Mucosa of descending colon (tissue), 3 donors: Measurements from ENCODE around the gene CREBRF. TPM values are rescaled to one million over a fixed set of nuclear protein-coding genes. Genes with fewer than 3 reads are reported as not detected.

ENCODE experiments used
- ATAC-seq: fragments of 200-7000 bp; cut with Tn5 transposase; one replicate; pipeline ENCODE4 v1.9.1; 2020; ENCODE audit warnings: mild to moderate bottlenecking, moderate library complexity
- DNase-seq, 3 donors: peaks; one replicate each; pipeline ENCODE4 v3.0.0-alpha.2; 2020
- H3K36me3 ChIP-seq: fragments of 200-600 bp; one replicate; pipeline ENCODE4 v1.8.0; 2021; ENCODE audit warnings: low read depth, mild to moderate bottlenecking
- H3K4me1 ChIP-seq: fragments of 200-600 bp; one replicate; pipeline ENCODE4 v1.8.0; 2021; ENCODE audit warnings: low read depth, mild to moderate bottlenecking
- H3K4me3 ChIP-seq: fragments of 200-600 bp; one replicate; pipeline ENCODE4 v1.8.0; 2021; ENCODE audit warnings: mild to moderate bottlenecking
- H3K9me3 ChIP-seq: fragments of 200-600 bp; one replicate; pipeline ENCODE4 v1.8.0; 2021; ENCODE audit warnings: mild to moderate bottlenecking
- intact Hi-C, 2 donors: fragments of 100-400 bp; cut with DNase I in 1 of 2; cut with micrococcal nuclease in 1 of 2; formaldehyde crosslinking; loops; one replicate each; pipeline versions ENCODE4 v1.11.0 to v1.11.1; 2022; cut with DNase I, micrococcal nuclease
- long read RNA-seq, 2 donors: library from polyadenylated mRNA; unstranded; transcript quantifications; one replicate each; pipeline ENCODE4 v2.0.0, GENCODE V29; 2019 to 2021
- total RNA-seq, 3 donors: library from RNA; stranded (reverse); fragmentation: NEBNext Ultra II Directional in 2 of 3; extraction: Animal tissue kit (Norgen Biotek cat#: 25700) in 2 of 3; gene quantifications; one replicate each; pipeline versions ENCODE4 v1.2.1 to v1.2.4, GENCODE V29; 2021 to 2023
- TF ChIP-seq, protein P1 (sequence below): fragments of 200-600 bp; IDR thresholded peaks from one replicate; pipeline ENCODE4 v1.8.0; 2022; ENCODE audit warnings: antibody characterized with exemption, mild to moderate bottlenecking
- donor health status: DM: no; HTN: no; CAD: no; lungs with moderate emphysema.
- donor health status: DM: no; HTN: no; CAD: no.
- donor health status: DM: no; HTN: yes; CAD: no.

The CREBRF gene, protein sequence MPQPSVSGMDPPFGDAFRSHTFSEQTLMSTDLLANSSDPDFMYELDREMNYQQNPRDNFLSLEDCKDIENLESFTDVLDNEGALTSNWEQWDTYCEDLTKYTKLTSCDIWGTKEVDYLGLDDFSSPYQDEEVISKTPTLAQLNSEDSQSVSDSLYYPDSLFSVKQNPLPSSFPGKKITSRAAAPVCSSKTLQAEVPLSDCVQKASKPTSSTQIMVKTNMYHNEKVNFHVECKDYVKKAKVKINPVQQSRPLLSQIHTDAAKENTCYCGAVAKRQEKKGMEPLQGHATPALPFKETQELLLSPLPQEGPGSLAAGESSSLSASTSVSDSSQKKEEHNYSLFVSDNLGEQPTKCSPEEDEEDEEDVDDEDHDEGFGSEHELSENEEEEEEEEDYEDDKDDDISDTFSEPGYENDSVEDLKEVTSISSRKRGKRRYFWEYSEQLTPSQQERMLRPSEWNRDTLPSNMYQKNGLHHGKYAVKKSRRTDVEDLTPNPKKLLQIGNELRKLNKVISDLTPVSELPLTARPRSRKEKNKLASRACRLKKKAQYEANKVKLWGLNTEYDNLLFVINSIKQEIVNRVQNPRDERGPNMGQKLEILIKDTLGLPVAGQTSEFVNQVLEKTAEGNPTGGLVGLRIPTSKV
- 10 to 100 TPM; 16.2 to 59.3 (median 27.0) TPM for total RNA-seq
- long read RNA-seq, donor 1, full-length matches to known transcripts: 15 of 33 reads
- long read RNA-seq, donor 1, partial matches to known transcripts: 8 of 33 reads
- long read RNA-seq, donor 1, other reads (novel, unspliced or antisense): 10 of 33 reads
- long read RNA-seq, donor 2: 0 reads

DNA sequence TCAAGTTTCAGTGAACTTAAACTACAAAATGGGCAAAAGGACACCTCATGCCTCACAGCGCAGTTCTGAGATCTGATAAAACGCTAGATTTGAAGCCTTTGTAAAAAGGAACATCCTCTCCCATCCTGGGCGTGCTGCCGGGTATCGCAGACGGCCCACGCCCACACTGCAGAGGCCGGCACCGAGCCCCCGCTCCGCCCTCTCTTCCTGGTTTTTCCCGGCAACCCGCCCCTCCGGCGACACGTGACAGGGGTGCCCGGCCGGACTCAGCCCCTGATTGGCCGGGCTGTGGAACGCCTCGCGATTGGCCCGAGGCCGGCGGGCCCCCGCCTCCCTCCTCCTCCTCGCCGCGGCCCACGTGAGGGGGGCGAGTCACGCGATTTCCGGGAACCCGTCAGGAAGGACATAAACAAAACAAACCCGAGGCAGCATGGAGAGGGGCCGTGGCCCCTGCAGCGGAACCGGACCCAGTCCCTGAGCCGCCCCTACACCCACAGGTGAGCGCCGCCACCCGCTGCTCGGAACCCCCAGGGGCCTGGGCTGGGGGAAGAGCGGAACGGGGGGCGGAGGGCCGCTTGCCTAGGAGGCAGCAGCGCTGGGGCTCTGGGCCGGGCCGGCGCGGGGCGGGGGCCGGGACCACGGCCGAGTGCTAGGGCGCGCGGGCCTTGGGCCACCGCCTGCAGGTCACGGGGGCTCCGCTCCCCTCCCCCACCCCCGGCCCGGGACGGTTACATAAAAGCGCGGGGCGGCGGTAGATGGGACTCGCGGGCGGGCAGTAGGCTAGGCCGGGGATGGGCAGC, at the start of gene CREBRF:
CREBRF (plus strand) TSS at position 370 of the 800 bp plus-strand sequence. CDS start 24,424 bp downstream, outside the sequence.
- no peaks in the 10 kb centered on the region for H3K36me3 ChIP-seq
- no peaks in the 10 kb centered on the region for H3K9me3 ChIP-seq
- H3K4me3 ChIP-seq: peak within 1 kb of the TSS; percentile 100
- ATAC-seq (peak; percentile 88), DNase-seq (peak; percentile 97 to 99 (median 99))
- intact Hi-C loops: loop anchor here in 1 of 2 donors (2.0 kb wide), 1 partner anchor 73 kb away; the partner anchor contains the start of gene ATP6V0E1
- TF ChIP-seq, protein P1, sequence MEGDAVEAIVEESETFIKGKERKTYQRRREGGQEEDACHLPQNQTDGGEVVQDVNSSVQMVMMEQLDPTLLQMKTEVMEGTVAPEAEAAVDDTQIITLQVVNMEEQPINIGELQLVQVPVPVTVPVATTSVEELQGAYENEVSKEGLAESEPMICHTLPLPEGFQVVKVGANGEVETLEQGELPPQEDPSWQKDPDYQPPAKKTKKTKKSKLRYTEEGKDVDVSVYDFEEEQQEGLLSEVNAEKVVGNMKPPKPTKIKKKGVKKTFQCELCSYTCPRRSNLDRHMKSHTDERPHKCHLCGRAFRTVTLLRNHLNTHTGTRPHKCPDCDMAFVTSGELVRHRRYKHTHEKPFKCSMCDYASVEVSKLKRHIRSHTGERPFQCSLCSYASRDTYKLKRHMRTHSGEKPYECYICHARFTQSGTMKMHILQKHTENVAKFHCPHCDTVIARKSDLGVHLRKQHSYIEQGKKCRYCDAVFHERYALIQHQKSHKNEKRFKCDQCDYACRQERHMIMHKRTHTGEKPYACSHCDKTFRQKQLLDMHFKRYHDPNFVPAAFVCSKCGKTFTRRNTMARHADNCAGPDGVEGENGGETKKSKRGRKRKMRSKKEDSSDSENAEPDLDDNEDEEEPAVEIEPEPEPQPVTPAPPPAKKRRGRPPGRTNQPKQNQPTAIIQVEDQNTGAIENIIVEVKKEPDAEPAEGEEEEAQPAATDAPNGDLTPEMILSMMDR: no peak
- peaks cover 14% of the 10 kb centered on the region for H3K4me1 ChIP-seq

DNA sequence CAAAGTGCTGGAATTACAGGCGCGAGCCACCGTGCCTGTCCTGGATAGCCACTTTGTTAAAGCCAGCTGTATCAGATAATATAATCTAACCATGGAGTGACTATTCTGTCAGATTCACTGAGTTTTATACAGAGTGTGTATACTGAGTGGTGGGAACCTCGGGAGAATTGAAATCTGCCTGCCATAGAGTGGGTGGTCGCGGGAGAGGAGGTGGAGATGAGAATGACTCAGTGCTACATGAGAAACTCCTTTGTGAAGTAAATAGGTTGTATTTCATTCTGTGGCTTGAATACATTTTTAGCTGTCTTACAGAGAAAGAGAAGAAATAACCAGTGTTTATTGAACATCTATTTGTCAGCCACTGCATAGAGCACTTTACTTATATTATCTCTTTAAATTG, 46.1 kb upstream of the CREBRF start:
- TF ChIP-seq, protein P1: no peak
- Histone ChIP-seq H3K4me3 (no peak overlapping the region), H3K36me3 (no peaks in the 10 kb centered on the region), H3K9me3 (no peaks in the 10 kb centered on the region), H3K4me1 (peaks cover 37% of the 10 kb centered on the region)
- no peak for DNase-seq
- intact Hi-C loops: no loop called here
- ATAC-seq: no peak

DNA sequence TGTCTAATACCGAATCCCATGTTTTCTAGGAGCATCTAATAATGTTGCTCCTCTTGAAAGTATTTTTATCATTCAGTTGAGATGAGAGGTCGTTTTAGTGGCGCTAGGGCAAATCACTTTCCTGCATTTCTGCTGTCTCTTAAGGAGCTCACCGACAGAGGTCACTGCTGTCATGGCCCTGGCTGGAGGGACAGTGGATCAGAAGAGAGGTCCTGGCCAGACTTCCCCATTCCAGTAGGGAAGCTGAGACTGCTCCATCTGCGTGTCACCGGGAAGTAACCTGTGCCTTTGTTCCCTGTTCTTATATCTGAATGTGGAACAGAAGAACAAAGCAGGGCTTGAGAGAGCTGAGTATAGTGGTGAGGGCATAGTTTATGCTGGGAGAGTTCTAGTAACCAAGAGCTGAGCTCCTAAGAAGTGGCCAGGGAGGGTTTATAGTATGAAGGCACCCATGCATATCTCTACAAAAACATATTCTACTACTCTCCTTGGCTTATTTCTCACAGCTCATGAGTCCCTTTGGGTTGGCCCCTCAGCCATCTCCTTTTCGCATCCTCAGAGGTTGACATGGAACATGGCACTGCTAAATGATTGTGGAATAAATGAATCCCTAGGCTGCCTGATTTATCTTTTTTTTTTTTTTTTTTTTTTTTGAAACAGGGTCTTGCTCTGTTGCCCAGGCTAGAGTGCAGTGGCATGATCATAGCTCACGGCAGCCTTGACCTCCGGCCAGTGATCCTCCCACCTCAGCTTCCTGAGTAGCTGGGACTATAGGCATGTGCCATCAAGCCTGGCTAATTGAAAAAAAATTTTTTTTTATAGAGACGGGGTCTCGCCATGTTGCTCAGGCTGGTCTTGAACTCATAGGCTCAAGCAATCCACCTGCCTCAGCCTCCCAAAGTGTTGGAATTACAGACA, 45.3 kb upstream of the CREBRF start:
- no peak overlapping the region for H3K4me3 ChIP-seq
- H3K4me1 ChIP-seq: peaks cover 37% of the 10 kb centered on the region
- intact Hi-C loops: no loop called here
- H3K36me3 ChIP-seq: no peaks in the 10 kb centered on the region
- peak; percentile 69 for ATAC-seq
- TF ChIP-seq, protein P1: no peak
- DNase-seq: peak in 2 of 3 donors; percentile 52 to 60
- H3K9me3 ChIP-seq: no peaks in the 10 kb centered on the region

DNA sequence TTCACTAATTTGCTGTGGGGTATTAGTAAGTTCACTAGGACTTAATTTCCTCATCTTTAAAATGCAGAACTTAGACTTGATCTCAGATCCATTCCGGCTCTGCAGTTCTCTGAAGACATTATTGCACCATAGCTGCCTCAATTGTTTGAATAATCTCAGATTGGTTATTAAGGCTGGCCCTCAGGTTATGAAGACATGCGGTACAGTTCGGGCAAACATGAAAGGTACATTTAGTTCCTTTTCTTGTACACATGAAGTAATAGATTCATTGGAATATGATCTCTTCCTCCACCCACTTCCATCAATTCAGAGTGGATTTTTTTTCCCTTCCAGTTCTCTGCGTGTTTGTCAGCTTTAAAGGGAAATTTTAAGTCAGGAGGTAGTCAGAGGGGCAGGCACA, 44.6 kb upstream of the CREBRF start:
- no peaks in the 10 kb centered on the region for H3K9me3 ChIP-seq
- H3K4me1 ChIP-seq: peaks cover 33% of the 10 kb centered on the region
- no peaks in the 10 kb centered on the region for H3K36me3 ChIP-seq
- intact Hi-C loops: no loop called here
- TF ChIP-seq, protein P1: no peak
- H3K4me3 ChIP-seq: no peak overlapping the region
- no peak for ATAC-seq
- no peak for DNase-seq
